ENCODE data around the gene FASN. TPM values are rescaled to one million over a fixed set of nuclear protein-coding genes. Genes with fewer than 3 reads are reported as not detected.

The FASN gene
- polyA plus RNA-seq, 1 of the 3 experiments (the other 2 are of a cell fraction), result 55.1 TPM

DNA sequence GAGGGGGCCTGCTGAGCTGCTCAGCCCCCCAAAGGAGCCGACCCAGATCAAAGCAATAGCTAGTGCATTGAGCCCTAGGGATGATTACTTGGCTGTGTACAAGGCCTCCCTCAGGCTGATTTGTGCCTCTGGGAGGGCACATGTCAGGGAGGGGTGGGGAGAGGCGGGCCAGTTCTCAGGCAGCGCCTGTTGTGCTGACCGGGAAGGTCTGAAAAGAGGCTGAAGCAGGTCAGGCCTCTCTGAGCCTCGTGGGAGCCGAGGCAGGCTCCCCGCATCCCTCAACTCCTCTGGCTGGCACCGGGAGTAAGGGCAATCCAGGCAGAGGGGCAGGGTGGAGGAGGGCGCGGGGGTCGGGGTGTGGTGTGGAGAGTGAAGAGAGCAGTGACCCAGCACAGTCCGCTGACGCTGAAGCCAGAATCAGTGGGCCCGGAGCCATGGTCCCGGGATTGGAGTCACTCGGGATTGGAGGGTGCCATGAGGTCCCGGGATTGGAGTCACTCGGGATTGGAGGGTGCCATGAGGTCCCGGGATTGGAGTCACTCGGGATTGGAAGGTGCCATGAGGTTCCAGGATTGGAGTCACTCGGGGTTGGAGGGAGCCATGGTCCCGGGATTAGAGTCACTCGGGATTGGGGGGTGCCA, 63.5 kb downstream of the FASN start:
- Histone ChIP-seq H3K9ac (no peak overlapping the region), H3K79me2 (ENCODE audit: insufficient read depth) (no peaks in the 10 kb centered on the region), H3K4me3 (ENCODE audit: low read depth in 2 of 2, low read length in 1 of 2) (no peak overlapping the region), H3F3A (replicated peaks; ENCODE audit: insufficient read depth) (peaks cover 26% of the 10 kb centered on the region), H4K20me1 (ENCODE audit: insufficient read depth) (peaks cover 4% of the 10 kb centered on the region; the same call in 1 of the 2 replicates), H3K27ac (ENCODE audit: low read depth in 2 of 2, low read length in 1 of 2) (no peak overlapping the region), H3K4me2 (no peak overlapping the region), H2AFZ (ENCODE audit: low read depth) (no peak overlapping the region), H3K9me3 (no peaks in the 10 kb centered on the region), H3K9me2 (no peaks in the 10 kb centered on the region), H3K4me1 (ENCODE audit: control insufficient read depth in 1 of 2, insufficient read depth in 2 of 2, low read depth in 1 of 2, low read length in 1 of 2) (peaks cover 7 to 33% of the 10 kb centered on the region in 2 experiments), H3K36me3 (replicated peaks in 1 of 2; ENCODE audit: control insufficient read depth in 1 of 2, insufficient read depth in 2 of 2, low read length in 1 of 2) (peaks cover 5 to 8% of the 10 kb centered on the region in 2 experiments), H3K27me3 (ENCODE audit: insufficient read depth) (no peaks in the 10 kb centered on the region)
- TF ChIP-seq MEF2A (IDR thresholded peaks at IDR 0.05; ENCODE audit: borderline replicate concordance, low read depth) (no peak), CTCF (IDR thresholded peaks at IDR 0.05) (no peak), FOSL2 (IDR thresholded peaks at IDR 0.05; ENCODE audit: borderline replicate concordance, low read depth) (no peak), RXRA (IDR thresholded peaks at IDR 0.05; ENCODE audit: borderline replicate concordance, low read depth) (no peak), EZH2phosphoT487 (IDR thresholded peaks at IDR 0.05; ENCODE audit: borderline replicate concordance, low read depth) (no peak), TAF1 (IDR thresholded peaks at IDR 0.05; ENCODE audit: borderline replicate concordance, low read depth, low read length) (no peak), YY1 (IDR thresholded peaks at IDR 0.05; ENCODE audit: low read depth) (no peak)
- DNase-seq, result no peak
- CTCF ChIA-PET, result interaction anchor here (1.0 to 35.7 kb wide), 11 partner anchors 11 to 201 kb away, joined by 3 to 1216 read pairs (median 27); partner anchors contain the start of genes CENPX, DUS1L, GPS1 and LRRC45
- WGBS (ENCODE audit: low lambda C conversion rate), result 91% methylated on average over 23 of the region's 23 CpGs
- POLR2A ChIA-PET, result interaction anchor here (1.7 kb wide), 1 partner anchor 11 kb away, joined by 4 read pairs; the partner anchor contains the start of genes CENPX and LRRC45

GRCh38 chr17:82033359-82034085, 64.5 kb downstream of the FASN start:
- ChIA-PET POLR2A (no interaction called here), CTCF (interaction anchor here (1.0 to 35.7 kb wide), 6 partner anchors 13 to 122 kb away, joined by 3 to 1216 read pairs (median 65); partner anchors contain the start of genes CENPX, DUS1L, LRRC45 and NOTUM)
- H3F3A ChIP-seq (replicated peaks; ENCODE audit: insufficient read depth), result peaks cover 35% of the 10 kb centered on the region
- H3K9me2 ChIP-seq, result no peaks in the 10 kb centered on the region
- 95% methylated on average over 38 of the region's 38 CpGs for WGBS (ENCODE audit: low lambda C conversion rate)
- no peak overlapping the region for H3K27ac ChIP-seq (ENCODE audit: low read depth in 2 of 2, low read length in 1 of 2)
- H3K4me1 ChIP-seq (ENCODE audit: control insufficient read depth in 1 of 2, insufficient read depth in 2 of 2, low read depth in 1 of 2, low read length in 1 of 2), result peaks cover 7 to 33% of the 10 kb centered on the region in 2 experiments
- no peaks in the 10 kb centered on the region for H3K27me3 ChIP-seq (ENCODE audit: insufficient read depth)
- no peak for DNase-seq
- H3K9ac ChIP-seq, result no peak overlapping the region
- no peaks in the 10 kb centered on the region for H3K79me2 ChIP-seq (ENCODE audit: insufficient read depth)
- no peak overlapping the region for H3K4me2 ChIP-seq
- peaks cover 5 to 10% of the 10 kb centered on the region in 2 experiments for H3K36me3 ChIP-seq (replicated peaks in 1 of 2; ENCODE audit: control insufficient read depth in 1 of 2, insufficient read depth in 2 of 2, low read length in 1 of 2)
- no peak overlapping the region for H3K4me3 ChIP-seq (ENCODE audit: low read depth in 2 of 2, low read length in 1 of 2)
- H2AFZ ChIP-seq (ENCODE audit: low read depth), result no peak overlapping the region
- H3K9me3 ChIP-seq, result no peaks in the 10 kb centered on the region
- TF ChIP-seq RFX5 (IDR thresholded peaks at IDR 0.05; ENCODE audit: low read length), result no peak
- no peak for TF ChIP-seq FOSL2 (IDR thresholded peaks at IDR 0.05; ENCODE audit: borderline replicate concordance, low read depth)
- no peak for TF ChIP-seq NRF1 (IDR thresholded peaks at IDR 0.05; ENCODE audit: low read depth, low read length)
- peaks cover 4% of the 10 kb centered on the region; the same call in 1 of the 2 replicates for H4K20me1 ChIP-seq (ENCODE audit: insufficient read depth)
